Choroid plexus epithelial cell (primary cell): ENCODE measurements around the gene ATP8B3.
A peak's percentile ranks its signal among the peaks of the same experiment; 100 is the strongest.
"Not testable (repeated sequence)": the region's sequence is repeated elsewhere in the genome, so short reads cannot be mapped to it uniquely, and the experiment has no call there.

Experiments
- DNase-seq: peaks from one replicate; pipeline ENCODE4 v3.0.0-alpha.2; 2010; ENCODE audit warnings: low read depth
- H3K4me3 ChIP-seq: 2 replicates; pipeline ENCODE4 v1.5.1; 2011; ENCODE audit warnings: low read depth, mild to moderate bottlenecking, control low read depth, low read length, moderate library complexity
- CTCF ChIP-seq: conservative IDR thresholded peaks from 2 replicates; pipeline ENCODE4 v1.5.1; 2011; ENCODE audit warnings: low read depth, mild to moderate bottlenecking, control low read depth, inconsistent platforms, low read length, moderate library complexity

The ATP8B3 gene

GRCh38 chr19:1807695-1808394, 4.2 kb downstream of the ATP8B3 start:
- TF ChIP-seq CTCF, result no peak

DNA sequence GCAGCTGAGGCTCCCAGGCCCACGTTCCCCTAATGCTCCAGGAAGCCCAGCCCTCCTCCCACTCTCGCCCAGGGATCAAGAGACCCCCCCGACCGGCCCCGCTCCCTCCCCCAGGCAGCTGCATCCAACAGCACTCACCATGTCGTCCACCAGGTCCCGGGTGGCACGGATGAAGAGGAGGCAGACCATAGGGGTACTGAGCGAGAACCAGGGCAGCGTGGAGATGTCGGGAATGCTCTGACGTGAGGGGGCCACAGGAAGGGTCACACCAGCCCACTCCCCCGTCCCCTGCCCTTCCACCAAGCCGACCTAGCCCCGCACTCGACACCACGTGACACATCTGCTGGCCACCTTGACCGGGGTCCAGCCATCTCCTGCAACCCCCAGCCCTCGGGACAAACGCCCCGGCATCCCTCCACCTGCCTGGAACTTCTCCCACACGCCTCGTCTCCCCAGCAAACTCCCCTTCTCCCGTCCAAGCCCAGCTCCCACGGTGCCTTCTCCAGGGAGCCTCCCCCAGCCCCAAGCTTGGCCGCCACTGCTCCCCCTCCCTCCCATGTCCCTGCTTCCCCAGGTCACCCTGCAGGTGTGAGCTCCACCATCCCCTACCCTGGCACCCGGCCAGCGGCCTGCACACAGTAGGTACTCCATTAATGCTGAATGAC, 4.9 kb downstream of the ATP8B3 start:
- no peak for DNase-seq
- H3K4me3 ChIP-seq, result no peak overlapping the region
- no peak for TF ChIP-seq CTCF

More at GRCh38 chr19:1807695-1808394, 4.2 kb downstream of the ATP8B3 start:
- DNase-seq, result peak; percentile 7
- H3K4me3 ChIP-seq, result no peak overlapping the region

GRCh38 chr19:1806184-1807029, 5.7 kb downstream of the ATP8B3 start:
- H3K4me3 ChIP-seq, result no peak overlapping the region
- DNase-seq, result no peak

DNA sequence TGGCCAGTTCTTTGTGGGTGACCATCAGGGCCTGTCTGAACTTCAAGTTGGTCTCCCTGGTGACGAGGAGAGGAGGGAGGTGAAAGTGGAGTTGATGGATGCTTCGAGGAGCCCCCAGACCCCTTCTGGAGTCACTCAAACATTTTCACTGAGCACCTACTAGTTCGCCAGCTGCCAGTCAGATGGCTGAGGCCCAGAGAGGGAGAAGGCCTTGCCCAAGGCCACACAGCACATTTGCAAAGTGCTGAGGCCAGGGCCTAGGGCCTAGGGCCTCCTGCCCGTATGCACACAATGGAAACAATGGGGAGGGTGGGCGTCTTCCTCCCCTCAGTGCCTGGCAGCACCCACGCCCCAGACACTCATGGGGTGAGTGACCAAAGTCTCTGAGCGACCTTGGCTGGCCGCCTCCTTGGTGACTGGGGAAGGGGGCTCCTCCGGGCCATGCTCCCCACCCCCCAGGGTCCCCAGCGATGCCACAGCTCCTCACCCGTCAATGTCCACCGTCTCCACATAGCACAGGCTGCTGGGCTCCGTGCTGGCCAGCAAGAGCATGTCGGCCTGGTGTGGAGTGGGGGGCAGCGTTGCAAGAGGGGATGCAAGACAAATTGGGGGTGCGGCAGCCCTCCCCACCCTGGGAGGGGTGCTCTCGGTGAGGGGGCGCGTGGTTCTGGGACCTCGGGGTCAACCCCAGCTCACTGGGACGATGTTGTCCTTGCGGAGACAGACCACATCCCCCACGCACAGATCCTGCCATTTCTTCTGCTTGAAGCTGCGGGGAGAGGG, 6.5 kb downstream of the ATP8B3 start:
- TF ChIP-seq CTCF, result no peak
- H3K4me3 ChIP-seq, result no peak overlapping the region
- DNase-seq, result no peak

More at GRCh38 chr19:1806184-1807029, 5.7 kb downstream of the ATP8B3 start:
- no peak for TF ChIP-seq CTCF

- no peak for DNase-seq
- no peak for TF ChIP-seq CTCF
- H3K4me3 ChIP-seq, result no peak overlapping the region
These were observed 7.2 kb downstream of the ATP8B3 start for GRCh38 chr19:1804858-1805257.

- H3K4me3 ChIP-seq, result no peak overlapping the region
- no peak for TF ChIP-seq CTCF
- DNase-seq, result no peak
These were observed 12.3 kb downstream of the ATP8B3 start for GRCh38 chr19:1799695-1800342.

DNA sequence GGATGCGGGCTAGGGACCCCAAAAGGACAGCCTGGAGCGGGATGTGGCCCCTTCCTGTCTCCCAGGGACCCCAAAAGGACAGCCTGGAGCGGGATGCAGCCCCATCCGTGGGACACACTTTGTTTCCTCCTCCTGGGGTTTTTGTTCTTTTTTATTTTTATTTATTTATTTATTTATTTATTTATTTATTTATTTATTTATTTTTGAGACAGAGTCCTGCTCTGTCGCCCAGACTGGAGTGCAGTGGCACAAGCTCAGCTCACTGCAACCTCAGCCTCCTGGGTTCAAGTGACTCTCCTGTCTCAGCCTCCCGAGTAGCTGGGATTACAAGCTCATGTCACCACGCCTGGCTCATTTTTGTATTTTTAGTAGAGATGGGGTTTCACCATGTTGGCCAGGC, 14.8 kb downstream of the ATP8B3 start:
- DNase-seq, H3K4me3 ChIP-seq: not testable (repeated sequence)
